ENCODE measurements around the gene RPL11. TPM values are rescaled to one million over a fixed set of nuclear protein-coding genes. Genes with fewer than 3 reads are reported as not detected.

Gene RPL11
- total and polyA plus RNA-seq, 2 donors from 2014 or later: 829 to 2,056 TPM

- no peak overlapping the region for H3K27ac ChIP-seq (ENCODE audit: low read depth in 2 of 2, low read length in 2 of 2)
- FAIRE-seq (no peak), DNase-seq (no peak)
- H3K4me1 ChIP-seq (ENCODE audit: control insufficient read depth in 2 of 3, insufficient read depth in 2 of 3, low read depth in 1 of 3, low read length in 3 of 3): no peaks in the 10 kb centered on the region
- intact Hi-C loops (cut with DNase I): no loop called here
- H3K9me3 ChIP-seq (ENCODE audit: control insufficient read depth in 2 of 3, insufficient read depth in 1 of 3, low read length in 3 of 3): no peaks in the 10 kb centered on the region
- H3K27me3 ChIP-seq (ENCODE audit: control insufficient read depth, insufficient read depth, low read length): no peaks in the 10 kb centered on the region
- TF ChIP-seq CTCF (IDR thresholded peaks at IDR 0.05; ENCODE audit: borderline replicate concordance, extremely low read depth, insufficient read depth): no peak
- H3K4me3 ChIP-seq (ENCODE audit: low read length in 3 of 3): no peak overlapping the region
- H3K36me3 ChIP-seq (ENCODE audit: control insufficient read depth in 2 of 3, insufficient read depth in 3 of 3, low read length in 3 of 3): no peaks in the 10 kb centered on the region
- H3K9ac ChIP-seq (ENCODE audit: low read length in 3 of 3): no peak overlapping the region
These were observed 29.7 kb upstream of the RPL11 start for GRCh38 chr1:23661887-23662286.

- Histone ChIP-seq H3K27me3 (ENCODE audit: control insufficient read depth, insufficient read depth, low read length) (no peaks in the 10 kb centered on the region), H3K9ac (ENCODE audit: low read length in 3 of 3) (no peak overlapping the region), H3K4me1 (ENCODE audit: control insufficient read depth in 2 of 3, insufficient read depth in 2 of 3, low read depth in 1 of 3, low read length in 3 of 3) (no peaks in the 10 kb centered on the region), H3K4me3 (ENCODE audit: low read length in 3 of 3) (no peak overlapping the region), H3K27ac (ENCODE audit: low read depth in 2 of 2, low read length in 2 of 2) (no peak overlapping the region), H3K36me3 (ENCODE audit: control insufficient read depth in 2 of 3, insufficient read depth in 3 of 3, low read length in 3 of 3) (no peaks in the 10 kb centered on the region), H3K9me3 (ENCODE audit: control insufficient read depth in 2 of 3, insufficient read depth in 1 of 3, low read length in 3 of 3) (no peaks in the 10 kb centered on the region)
- DNase-seq: peak in 3 of 5 donors; percentile 26 to 67 (median 50)
- no peak for FAIRE-seq
- TF ChIP-seq CTCF (IDR thresholded peaks at IDR 0.05; ENCODE audit: borderline replicate concordance, extremely low read depth, insufficient read depth): peak; percentile 21
- intact Hi-C loops (cut with DNase I): no loop called here
These were observed 26.5 kb upstream of the RPL11 start for GRCh38 chr1:23664837-23665795.

- no peaks in the 10 kb centered on the region for H3K9me3 ChIP-seq (ENCODE audit: control insufficient read depth in 2 of 3, insufficient read depth in 1 of 3, low read length in 3 of 3)
- FAIRE-seq (no peak), DNase-seq (no peak)
- no peak overlapping the region for H3K4me3 ChIP-seq (ENCODE audit: low read length in 3 of 3)
- intact Hi-C loops (cut with DNase I): no loop called here
- no peak overlapping the region for H3K9ac ChIP-seq (ENCODE audit: low read length in 3 of 3)
- TF ChIP-seq CTCF (IDR thresholded peaks at IDR 0.05; ENCODE audit: borderline replicate concordance, extremely low read depth, insufficient read depth): no peak
- no peaks in the 10 kb centered on the region for H3K36me3 ChIP-seq (ENCODE audit: control insufficient read depth in 2 of 3, insufficient read depth in 3 of 3, low read length in 3 of 3)
- H3K4me1 ChIP-seq (ENCODE audit: control insufficient read depth in 2 of 3, insufficient read depth in 2 of 3, low read depth in 1 of 3, low read length in 3 of 3): no peaks in the 10 kb centered on the region
- no peaks in the 10 kb centered on the region for H3K27me3 ChIP-seq (ENCODE audit: control insufficient read depth, insufficient read depth, low read length)
- no peak overlapping the region for H3K27ac ChIP-seq (ENCODE audit: low read depth in 2 of 2, low read length in 2 of 2)
These were observed 24.2 kb upstream of the RPL11 start for GRCh38 chr1:23667411-23667810.
